HG03521 (cell line): ENCODE data around the gene SGTA.

Experiments used
- ATAC-seq: cut with Tn5 transposase; IDR thresholded peaks from one replicate; pipeline ENCODE4 v1.9.1; 2021; ENCODE audit warnings: mild to moderate bottlenecking, moderate library complexity; ENCODE audit not compliant: unreplicated experiment

The SGTA gene

DNA sequence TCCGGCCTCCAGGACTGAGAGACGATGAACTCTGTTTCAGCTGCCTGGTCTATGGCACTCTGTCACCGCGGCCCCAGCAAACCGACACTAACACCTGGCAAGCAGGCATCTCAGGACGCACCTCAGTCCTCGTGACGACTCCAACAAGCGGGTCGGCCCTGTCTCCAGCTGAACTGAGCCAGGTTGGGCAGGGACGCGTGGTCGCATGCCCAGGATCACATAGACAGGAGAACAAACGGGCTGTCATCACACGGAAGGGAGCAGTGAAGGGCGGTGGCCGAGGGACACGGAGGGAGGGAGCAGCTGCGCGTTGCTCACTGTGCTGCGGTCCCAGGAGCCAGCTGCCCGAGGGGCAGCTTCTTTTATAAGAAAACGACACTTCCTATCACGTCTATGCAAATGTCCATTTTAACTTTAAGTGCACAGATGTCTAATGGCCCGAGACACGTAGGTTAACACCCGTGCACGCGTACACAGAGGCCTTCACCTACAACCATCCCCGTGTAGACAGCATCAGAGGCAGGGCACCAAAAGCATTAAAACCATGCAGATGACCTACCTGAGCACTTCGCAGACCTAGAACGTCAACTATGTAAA lies 8.9 kb downstream of the SGTA start:
- ATAC-seq: no peak

DNA sequence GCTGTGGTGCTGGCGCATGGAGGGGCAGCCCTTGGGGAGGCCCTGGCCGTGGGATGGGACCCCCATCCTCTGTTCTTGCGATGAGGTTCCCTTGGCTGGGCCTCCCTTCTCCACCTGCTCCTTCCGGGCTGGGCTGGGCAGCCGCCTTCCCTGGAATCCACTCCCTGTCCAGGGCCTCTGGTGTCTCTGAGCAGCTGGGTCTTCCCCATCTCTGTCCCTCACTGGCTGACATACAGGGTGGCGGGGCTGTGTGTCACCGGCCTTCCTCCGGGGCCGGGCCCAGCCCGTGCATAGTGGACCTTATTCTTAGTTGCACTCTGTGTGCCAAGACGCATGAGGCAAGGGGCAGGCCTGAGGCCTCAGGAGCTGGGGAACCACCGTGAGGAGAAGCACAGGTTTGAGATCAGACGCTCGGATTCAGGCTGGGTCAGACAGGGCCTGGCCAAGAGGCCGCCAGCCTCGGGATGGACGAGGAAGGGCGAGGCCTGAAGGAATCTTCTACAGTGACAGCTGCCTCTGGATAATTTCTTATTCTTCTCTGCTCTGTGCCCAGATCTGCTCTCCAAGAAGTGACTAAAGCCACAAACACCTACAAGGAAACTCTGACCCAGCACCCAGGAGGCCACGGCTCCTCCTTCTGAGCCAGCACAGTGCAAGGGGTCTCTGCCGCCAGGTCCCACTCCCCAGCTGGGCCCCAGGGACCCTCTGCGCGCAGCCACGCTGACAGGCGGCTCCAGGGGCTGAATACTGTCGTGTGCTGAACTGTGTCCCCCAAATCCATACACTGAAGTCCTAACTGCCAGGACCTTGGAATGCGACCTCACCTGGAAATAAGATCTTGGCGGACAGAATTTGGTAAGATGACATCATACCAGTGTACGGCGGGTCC lies 11.0 kb downstream of the SGTA start:
- no peak for ATAC-seq

GRCh38 chr19:2770055-2771013 lies 12.7 kb downstream of the SGTA start:
- ATAC-seq: no peak

- ATAC-seq: no peak
Measured at GRCh38 chr19:2769218-2769617, 13.9 kb downstream of the SGTA start.

DNA sequence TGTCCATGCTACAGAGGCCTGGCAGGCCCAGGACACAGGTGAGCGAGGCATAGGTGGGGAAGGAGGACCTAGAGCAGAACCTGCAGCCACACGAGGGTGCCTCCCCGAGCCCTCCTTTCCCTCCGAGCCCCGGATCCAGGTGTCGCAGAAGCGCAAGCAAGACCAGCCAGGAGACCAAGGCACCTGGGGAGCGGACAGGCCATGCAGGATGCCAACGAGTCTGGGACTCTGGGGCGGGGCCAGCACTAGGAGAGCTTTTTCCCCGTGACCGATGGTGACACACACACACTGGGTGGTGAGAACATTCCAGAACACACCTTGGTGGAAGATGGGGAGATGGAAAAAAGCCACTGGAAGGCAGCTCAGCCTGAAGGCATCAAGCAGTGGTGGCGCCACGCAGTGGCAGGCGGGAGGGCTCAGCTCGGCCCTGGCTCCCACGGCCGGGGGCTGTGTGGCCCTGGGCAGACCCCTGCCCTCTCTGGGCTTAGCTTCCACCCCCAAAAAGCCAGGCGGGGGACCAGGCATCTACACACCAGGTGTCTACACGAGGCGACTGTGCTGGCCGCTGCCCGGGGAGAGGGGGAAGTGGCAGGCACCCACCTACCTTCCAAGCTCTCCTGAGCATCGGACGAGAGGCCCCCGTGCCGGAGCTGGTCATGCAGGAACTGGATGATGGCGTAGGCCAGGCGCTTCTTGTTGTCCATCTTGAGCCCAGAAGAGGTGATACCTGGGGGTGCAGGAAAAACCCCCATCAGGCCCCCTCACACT lies 14.5 kb downstream of the SGTA start:
- ATAC-seq: no peak

DNA sequence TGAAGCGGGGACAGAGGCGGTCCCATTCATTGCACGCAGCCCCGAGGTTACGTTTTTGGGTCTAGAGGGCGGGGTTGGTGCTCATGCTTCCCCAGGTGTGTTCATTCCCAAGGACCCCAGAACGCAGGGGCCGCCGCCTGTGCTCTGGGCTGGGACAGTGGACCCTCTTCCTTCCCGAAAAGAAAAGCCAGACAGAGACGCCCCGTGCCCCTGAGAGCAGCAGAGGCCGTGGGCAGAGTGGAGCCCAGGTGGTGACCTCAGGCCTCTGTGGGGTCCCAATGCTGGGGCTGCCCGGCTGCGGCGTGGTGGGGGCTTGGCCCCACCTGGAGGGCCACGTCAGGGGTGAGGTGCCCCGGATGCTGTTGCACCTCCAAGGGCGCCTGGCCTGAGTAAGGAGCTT lies 15.4 kb downstream of the SGTA start:
- no peak for ATAC-seq

GRCh38 chr19:2766594-2767372 lies 16.3 kb downstream of the SGTA start:
- ATAC-seq: no peak

DNA sequence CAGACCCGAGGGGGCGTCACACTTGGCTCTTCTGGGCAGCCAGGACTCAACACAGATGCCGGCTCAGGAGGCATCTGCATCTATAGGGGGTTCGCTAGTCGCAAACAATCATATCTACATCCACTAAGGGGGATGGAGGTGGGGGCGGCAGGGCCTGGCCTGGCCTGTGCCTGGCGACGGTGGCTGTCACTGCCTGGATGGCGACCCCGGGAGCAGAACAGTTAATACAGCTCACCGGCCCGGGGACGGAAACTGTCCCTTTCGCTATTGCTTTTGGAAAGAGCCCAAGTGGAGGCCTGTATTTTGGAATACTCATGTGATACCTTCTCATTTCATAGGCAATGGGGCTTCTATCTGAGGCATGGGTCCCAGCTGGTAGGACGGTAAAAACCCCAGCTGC lies 17.7 kb downstream of the SGTA start:
- no peak for ATAC-seq

DNA sequence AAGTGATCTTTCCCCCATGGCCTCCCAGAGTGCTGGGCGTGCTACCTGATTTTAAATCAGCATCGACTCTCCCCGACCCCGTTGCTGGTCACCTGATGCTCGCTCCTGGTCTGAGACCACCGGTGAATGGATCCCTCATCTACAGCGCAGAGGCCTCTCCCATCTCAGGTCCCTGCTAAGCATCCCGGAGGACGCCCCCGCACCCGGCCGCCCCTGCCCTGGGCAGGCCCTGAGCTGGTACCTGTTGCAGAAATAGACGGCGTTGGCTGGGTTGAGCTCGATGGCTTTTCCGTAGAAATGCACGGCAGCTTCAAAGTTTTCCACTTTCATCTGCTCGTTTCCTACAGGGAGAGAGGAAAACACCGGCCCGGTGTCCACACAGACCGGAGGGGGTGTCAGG lies 18.1 kb downstream of the SGTA start:
- no peak for ATAC-seq

- no peak for ATAC-seq
Measured at GRCh38 chr19:2763687-2764086, 19.4 kb downstream of the SGTA start.

DNA sequence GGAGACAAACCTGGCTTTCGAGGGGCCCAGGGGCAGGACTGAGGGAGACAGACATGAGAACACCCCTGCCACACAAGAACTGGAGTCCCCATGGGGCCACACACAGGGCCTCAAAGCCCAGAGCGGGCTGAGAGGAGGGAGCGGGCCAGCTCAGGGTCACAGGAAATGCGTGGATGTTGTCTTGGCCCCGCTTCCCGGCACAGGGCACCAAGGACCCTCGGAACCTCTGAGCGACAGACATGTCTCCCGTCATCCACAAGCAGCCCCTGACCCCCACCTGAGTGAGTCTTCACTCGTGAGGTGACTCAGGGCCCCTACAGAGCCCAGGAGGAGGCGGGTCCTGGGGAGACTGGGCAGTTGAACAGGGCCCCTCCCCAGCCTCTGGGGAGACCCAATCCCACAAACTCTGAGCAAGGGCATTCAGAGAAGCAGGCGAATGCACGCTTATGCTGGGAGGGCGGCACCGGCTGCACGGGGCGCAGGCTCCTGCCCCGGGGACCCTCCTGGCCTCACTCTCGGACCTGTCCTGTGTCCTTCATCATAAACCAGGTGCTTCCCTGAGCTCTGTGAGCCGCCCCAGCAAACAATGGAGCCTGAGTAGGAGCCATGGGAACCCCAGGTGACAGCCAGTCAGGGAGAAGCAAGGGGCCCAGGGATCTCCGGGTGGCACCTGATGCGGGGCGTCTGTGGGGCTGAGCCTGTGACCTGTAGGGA lies 20.1 kb downstream of the SGTA start:
- no peak for ATAC-seq

DNA sequence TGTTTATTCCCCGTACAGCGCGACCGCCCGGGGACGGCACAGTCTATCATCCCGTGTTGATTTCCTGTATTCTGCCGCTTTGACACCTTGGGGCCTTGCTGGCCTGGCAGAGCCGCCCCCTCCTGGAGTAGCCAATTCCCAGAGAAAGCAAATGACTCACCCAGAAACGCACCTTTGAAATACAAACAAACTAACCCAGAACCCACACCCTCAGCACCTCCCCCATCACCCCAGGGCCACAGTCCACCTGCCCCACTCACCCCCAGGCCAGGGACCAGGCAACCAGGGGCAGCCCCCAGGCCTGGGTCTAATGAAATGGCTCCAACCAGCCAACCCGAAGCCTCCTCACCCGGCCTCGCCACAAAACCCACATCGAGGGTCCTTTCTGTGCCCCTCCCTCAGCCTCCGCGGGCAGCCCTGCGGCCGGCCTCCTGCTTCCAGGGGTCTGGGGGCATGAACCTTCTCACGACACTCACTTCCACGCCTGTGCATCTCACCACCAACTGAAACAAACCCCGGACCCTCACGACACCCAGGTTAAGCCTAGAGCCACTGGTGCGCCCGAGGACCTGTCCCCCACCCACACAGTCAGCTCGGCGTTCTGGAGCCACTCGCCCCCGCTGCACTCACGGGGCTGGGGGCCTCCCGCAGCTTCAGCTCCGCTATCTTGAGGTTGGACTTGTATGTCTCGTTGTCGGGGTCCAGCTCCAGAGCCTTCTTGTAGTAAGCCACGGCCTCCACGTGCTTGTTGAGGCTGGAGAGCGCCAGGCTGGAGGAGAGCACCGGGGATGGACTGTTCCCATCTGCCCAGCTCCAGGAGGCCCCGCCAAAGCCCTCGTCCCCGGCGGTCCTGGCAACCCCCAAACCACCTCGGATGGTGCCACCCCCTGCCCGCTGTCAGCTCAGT lies 20.9 kb downstream of the SGTA start:
- no peak for ATAC-seq

- no peak for ATAC-seq
Measured at GRCh38 chr19:2761309-2761677, 21.8 kb downstream of the SGTA start.

- ATAC-seq: no peak
Measured at GRCh38 chr19:2759965-2760364, 23.1 kb downstream of the SGTA start.

GRCh38 chr19:2759362-2759761 lies 23.7 kb downstream of the SGTA start:
- ATAC-seq: no peak

GRCh38 chr19:2758601-2759313 lies 24.3 kb downstream of the SGTA start:
- ATAC-seq: no peak
